HT1080 (cell line): ENCODE data around the gene PIGM. TPM values are rescaled to one million over a fixed set of nuclear protein-coding genes. Genes with fewer than 3 reads are reported as not detected.

Experiments
- DNase-seq: peaks from one replicate; pipeline ENCODE4 v3.0.0-alpha.2; 2015; ENCODE audit warnings: low read depth
- polyA plus RNA-seq, 2 experiments: library from polyadenylated mRNA; depleted of rRNA; stranded (reverse); fragments of >200 nt; gene quantifications; 2 replicates each; pipeline ENCODE4 v1.2.3, GENCODE V29; 2015
- total RNA-seq: library from RNA; depleted of rRNA; stranded (reverse); fragments of >200 nt; shearing (Covaris generic); gene quantifications from 2 replicates; pipeline ENCODE4 v1.2.3, GENCODE V29; 2014; rRNA removed

The PIGM gene
- total RNA-seq = 4.9 and 5.8 TPM in 2 replicates
- 5.6 and 7.0 TPM in 2 replicates for polyA plus RNA-seq (2015; cell fraction: cytosol; rRNA removed)
- 9.4 and 10.6 TPM in 2 replicates for polyA plus RNA-seq (2015; cell fraction: nucleus; rRNA removed)

- peak; percentile 91 for DNase-seq
Observed at GRCh38 chr1:160031365-160032164, at the start of gene PIGM. PIGM (minus strand) TSS chr1:160031990; CDS start chr1:160031739, 251 bp downstream.

GRCh38 chr1:160081261-160081936, 49.6 kb upstream of the PIGM start, which contains the start of gene KCNJ9:
KCNJ9 (plus strand) TSS chr1:160081538; CDS start chr1:160084031, 2,493 bp downstream.
- DNase-seq = peak; percentile 9

- no peak for DNase-seq
Observed at GRCh38 chr1:160080381-160081100, 48.8 kb upstream of the PIGM start.

GRCh38 chr1:160079448-160079847, 47.7 kb upstream of the PIGM start:
- no peak for DNase-seq

- peak; percentile 40 for DNase-seq
Observed at GRCh38 chr1:160078512-160079195, 46.9 kb upstream of the PIGM start.

GRCh38 chr1:160077486-160077885, 45.7 kb upstream of the PIGM start:
- DNase-seq = no peak

- no peak for DNase-seq
Observed at GRCh38 chr1:160076295-160076694, 44.5 kb upstream of the PIGM start.

- DNase-seq = no peak
Observed at GRCh38 chr1:160075836-160076235, 44.0 kb upstream of the PIGM start.

- DNase-seq = no peak
Observed at GRCh38 chr1:160074865-160075264, 43.1 kb upstream of the PIGM start.

- no peak for DNase-seq
Observed at GRCh38 chr1:160071289-160071688, 39.5 kb upstream of the PIGM start.

- DNase-seq = no peak
Observed at GRCh38 chr1:160070243-160071163, 38.7 kb upstream of the PIGM start.

GRCh38 chr1:160069460-160070231, 37.9 kb upstream of the PIGM start, which contains the start of gene KCNJ10:
KCNJ10 (minus strand) TSS chr1:160070160; CDS start chr1:160042532, 27,628 bp downstream.
- DNase-seq = no peak

GRCh38 chr1:160068225-160068624, 36.4 kb upstream of the PIGM start:
- DNase-seq = no peak

- DNase-seq = no peak
Observed at GRCh38 chr1:160066829-160067745, 35.3 kb upstream of the PIGM start.

- DNase-seq = no peak
Observed at GRCh38 chr1:160064746-160065145, 33.0 kb upstream of the PIGM start.

GRCh38 chr1:160064164-160064563, 32.4 kb upstream of the PIGM start:
- DNase-seq = no peak

GRCh38 chr1:160063176-160063575, 31.4 kb upstream of the PIGM start:
- DNase-seq = no peak

GRCh38 chr1:160062230-160062532, 30.4 kb upstream of the PIGM start:
- no peak for DNase-seq
